ENCODE measurements around the gene ATP2B2. TPM values are rescaled to one million over a fixed set of nuclear protein-coding genes. Genes with fewer than 3 reads are reported as not detected.

The ATP2B2 gene
- total RNA-seq, 4 donors from 2014 or later = not detected

- Histone ChIP-seq H3K36me3 (no peaks in the 10 kb centered on the region), H3K4me1 (no peaks in the 10 kb centered on the region), H3K9me3 (no peaks in the 10 kb centered on the region), H3K27ac (no peak overlapping the region), H3K27me3 (no peaks in the 10 kb centered on the region), H3K4me3 (no peak overlapping the region)
- in situ Hi-C loops (cut with MboI; ENCODE audit: low pct_ligation_motif_present in 1 of 4, low pct_unique_long_range_greater_than_20kb in 1 of 4, low sequenced_read_pairs in 3 of 4) = no loop called here
- no peak for DNase-seq
- WGBS, 2 donors (ENCODE audit: low coverage in 1 of 2) = 86 to 92% methylated on average over 2 to 8 of the region's 8 CpGs
- intact Hi-C loops (cut with DNase I; ENCODE audit: low total_unique reads) = no loop called here
- TF ChIP-seq POLR2AphosphoS5 (IDR thresholded peaks at IDR 0.05) = no peak
- TF ChIP-seq POLR2A (IDR thresholded peaks at IDR 0.05) = no peak
- no peak for TF ChIP-seq CTCF (IDR thresholded peaks at IDR 0.05)
- no peak for TF ChIP-seq EP300 (IDR thresholded peaks at IDR 0.05; ENCODE audit: low read depth)
These were observed 9.2 kb upstream of the ATP2B2 start for GRCh38 chr3:10514407-10515069.

GRCh38 chr3:10513306-10513705 lies 7.9 kb upstream of the ATP2B2 start:
- DNase-seq = no peak
- in situ Hi-C loops (cut with MboI; ENCODE audit: low pct_ligation_motif_present in 1 of 4, low pct_unique_long_range_greater_than_20kb in 1 of 4, low sequenced_read_pairs in 3 of 4) = no loop called here
- Histone ChIP-seq H3K36me3 (no peaks in the 10 kb centered on the region), H3K4me3 (no peak overlapping the region), H3K4me1 (no peaks in the 10 kb centered on the region), H3K9me3 (no peaks in the 10 kb centered on the region), H3K27me3 (no peaks in the 10 kb centered on the region), H3K27ac (no peak overlapping the region)
- WGBS, 2 donors (ENCODE audit: low coverage in 1 of 2) = 87% methylated on average over 8 of the region's 8 CpGs; no CpG with 5 or more reads in 1 of the 2 donors
- no peak for TF ChIP-seq EP300 (IDR thresholded peaks at IDR 0.05; ENCODE audit: low read depth)
- no peak for TF ChIP-seq POLR2AphosphoS5 (IDR thresholded peaks at IDR 0.05)
- TF ChIP-seq CTCF (IDR thresholded peaks at IDR 0.05) = no peak
- no peak for TF ChIP-seq POLR2A (IDR thresholded peaks at IDR 0.05)
- intact Hi-C loops (cut with DNase I; ENCODE audit: low total_unique reads) = no loop called here

- Histone ChIP-seq H3K4me3 (no peak overlapping the region), H3K27ac (no peak overlapping the region), H3K9me3 (no peaks in the 10 kb centered on the region), H3K27me3 (no peaks in the 10 kb centered on the region), H3K36me3 (no peaks in the 10 kb centered on the region), H3K4me1 (no peaks in the 10 kb centered on the region)
- TF ChIP-seq EP300 (IDR thresholded peaks at IDR 0.05; ENCODE audit: low read depth) (no peak), POLR2AphosphoS5 (IDR thresholded peaks at IDR 0.05) (no peak), POLR2A (IDR thresholded peaks at IDR 0.05) (no peak), CTCF (IDR thresholded peaks at IDR 0.05) (no peak)
- DNase-seq = no peak
- WGBS, 2 donors (ENCODE audit: low coverage in 1 of 2) = 71 to 91% methylated on average over 6 of the region's 6 CpGs
- in situ Hi-C loops (cut with MboI; ENCODE audit: low pct_ligation_motif_present in 1 of 4, low pct_unique_long_range_greater_than_20kb in 1 of 4, low sequenced_read_pairs in 3 of 4) (no loop called here), intact Hi-C loops (cut with DNase I; ENCODE audit: low total_unique reads) (no loop called here)
These were observed 7.3 kb upstream of the ATP2B2 start for GRCh38 chr3:10512687-10513086.

- TF ChIP-seq POLR2AphosphoS5 (IDR thresholded peaks at IDR 0.05) (no peak), CTCF (IDR thresholded peaks at IDR 0.05) (no peak), EP300 (IDR thresholded peaks at IDR 0.05; ENCODE audit: low read depth) (no peak), POLR2A (IDR thresholded peaks at IDR 0.05) (no peak)
- Histone ChIP-seq H3K27ac (no peak overlapping the region), H3K27me3 (peaks cover 3% of the 10 kb centered on the region), H3K9me3 (no peaks in the 10 kb centered on the region), H3K4me1 (no peaks in the 10 kb centered on the region), H3K36me3 (no peaks in the 10 kb centered on the region), H3K4me3 (no peak overlapping the region)
- DNase-seq = no peak
- in situ Hi-C loops (cut with MboI; ENCODE audit: low pct_ligation_motif_present in 1 of 4, low pct_unique_long_range_greater_than_20kb in 1 of 4, low sequenced_read_pairs in 3 of 4) (no loop called here), intact Hi-C loops (cut with DNase I; ENCODE audit: low total_unique reads) (no loop called here)
- WGBS, 2 donors (ENCODE audit: low coverage in 1 of 2) = 59 to 68% methylated on average over 3 to 7 of the region's 7 CpGs
These were observed 6.6 kb upstream of the ATP2B2 start for GRCh38 chr3:10511809-10512494.

Data from transverse colon (tissue), 4 donors.